Kidney (tissue), 14 donors: ENCODE data around the gene C11orf24. TPM values are rescaled to one million over a fixed set of nuclear protein-coding genes. Genes with fewer than 3 reads are reported as not detected.

Experiments
- DNase-seq, 5 donors: peaks; one replicate each; pipeline ENCODE4 v3.0.0-alpha.2; 2013 to 2020
- FAIRE-seq: peaks from 2 replicates; lab custom pipeline; 2012; peaks lifted over from hg19 to GRCh38; lab: Jason Lieb, UNC
- H3K27ac ChIP-seq, 2 donors: one replicate each; pipeline ENCODE4 v1.7.0; 2013; ENCODE audit warnings: low read depth in 2 of 2, low read length in 2 of 2, inconsistent platforms in 1 of 2
- H3K27me3 ChIP-seq: one replicate; pipeline ENCODE4 v1.7.1; 2013; ENCODE audit warnings: low read length, inconsistent platforms; ENCODE audit not compliant: control insufficient read depth, insufficient read depth
- H3K36me3 ChIP-seq, 3 donors: one replicate each; pipeline versions ENCODE4 v1.7.0 to v1.7.1; 2013; ENCODE audit warnings: low read length in 3 of 3, control low read depth in 1 of 3, inconsistent platforms in 1 of 3; ENCODE audit not compliant: insufficient read depth in 3 of 3, control insufficient read depth in 2 of 3
- H3K4me1 ChIP-seq, 3 donors: one replicate each; pipeline versions ENCODE4 v1.7.0 to v1.7.1; 2013; ENCODE audit warnings: low read length in 3 of 3, inconsistent platforms in 1 of 3, low read depth in 1 of 3; ENCODE audit not compliant: control insufficient read depth in 2 of 3, insufficient read depth in 2 of 3
- H3K4me3 ChIP-seq, 3 donors: one replicate each; pipeline versions ENCODE4 v1.7.0 to v1.8.1; 2013; ENCODE audit warnings: low read length in 3 of 3, control low read depth in 1 of 3, inconsistent platforms in 1 of 3
- H3K9ac ChIP-seq, 3 donors: one replicate each; pipeline versions ENCODE4 v1.7.0 to v1.7.1; 2013; ENCODE audit warnings: low read length in 3 of 3, control low read depth in 1 of 3, inconsistent platforms in 1 of 3
- H3K9me3 ChIP-seq, 3 donors: one replicate each; pipeline versions ENCODE4 v1.7.0 to v1.7.1; 2013; ENCODE audit warnings: low read length in 3 of 3, control low read depth in 1 of 3, inconsistent platforms in 1 of 3; ENCODE audit not compliant: control insufficient read depth in 2 of 3, insufficient read depth in 1 of 3
- CTCF ChIP-seq: IDR thresholded peaks from 3 replicates; pipeline ENCODE4 v1.5.1; 2012; ENCODE audit warnings: mild to moderate bottlenecking, moderate library complexity, borderline replicate concordance; ENCODE audit not compliant: insufficient read depth; ENCODE audit errors: extremely low read depth
- intact Hi-C: fragments of 100-400 bp; cut with DNase I; formaldehyde crosslinking; loops from one replicate; pipeline ENCODE4 v1.11.1; 2022
- polyA plus RNA-seq: library from polyadenylated mRNA; stranded (reverse); fragments of 350-450 nt; fragmentation: Illumina TruSeq; extraction: RNeasy Lipid Tissue Mini Kit (QIAGEN cat#74804); gene quantifications from one replicate; pipeline ENCODE4 v1.2.3, GENCODE V29; 2014; ENCODE audit warnings: low read depth, low replicate concordance; ENCODE audit not compliant: insufficient read depth
- total RNA-seq: library from RNA; stranded (reverse); fragmentation: NEBNext Ultra II Directional; extraction: Animal tissue kit (Norgen Biotek cat#: 25700); gene quantifications from one replicate; pipeline ENCODE4 v1.2.1, GENCODE V29; 2021
- donor health status: control.
- donor health status: control.
- donor health status: control.
- donor health status: control.
- donor health status: control.
- donor health status: DM: yes; HTN: yes; CAD: no.
- donor health status: Normal renal cell carcinoma (clear cell type).

C11orf24 gene
- total and polyA plus RNA-seq, 2 donors from 2014 or later = 18.6 to 31.7 TPM

- H3K4me3 ChIP-seq = no peak overlapping the region
- no peak for DNase-seq
- intact Hi-C loops = loop anchor here (5.0 to 10.0 kb wide), 2 partner anchors 32 to 180 kb away; no protein-coding TSS in a partner anchor
- H3K27ac ChIP-seq = no peak overlapping the region
- H3K9ac ChIP-seq = no peak overlapping the region
- H3K9me3 ChIP-seq = no peaks in the 10 kb centered on the region
- H3K4me1 ChIP-seq = peaks cover 0 to 4% (median 0%) of the 10 kb centered on the region in 3 donors
- no peaks in the 10 kb centered on the region for H3K27me3 ChIP-seq
- H3K36me3 ChIP-seq = peaks cover 2 to 39% (median 15%) of the 10 kb centered on the region in 3 donors
- TF ChIP-seq CTCF = no peak
- FAIRE-seq = no peak
Observed at GRCh38 chr11:68264741-68265540, 6.8 kb downstream of the C11orf24 start.

DNA sequence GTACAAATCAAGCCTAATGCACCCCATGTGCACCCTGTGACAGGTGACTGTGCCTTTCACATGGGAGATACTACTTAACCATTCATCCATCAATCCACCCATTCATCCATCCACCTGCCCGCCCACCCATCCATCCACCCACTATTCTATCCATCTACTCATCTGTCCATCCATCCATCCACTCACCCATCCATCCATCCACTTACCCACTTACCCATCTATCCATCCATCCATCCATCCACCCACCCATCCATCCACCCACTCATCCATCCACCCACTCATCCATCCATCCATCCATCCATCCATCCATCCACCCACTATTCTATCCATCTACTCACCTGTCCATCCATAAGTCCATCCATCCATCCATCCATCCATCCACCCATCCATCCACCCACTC, 7.5 kb downstream of the C11orf24 start:
- DNase-seq (no peak), FAIRE-seq (no peak)
- no peak overlapping the region for H3K9ac ChIP-seq
- no peaks in the 10 kb centered on the region for H3K4me1 ChIP-seq
- no peak overlapping the region for H3K4me3 ChIP-seq
- intact Hi-C loops = loop anchor here (5.0 to 10.0 kb wide), 2 partner anchors 33 to 181 kb away; no protein-coding TSS in a partner anchor
- no peak overlapping the region for H3K27ac ChIP-seq
- no peak for TF ChIP-seq CTCF
- H3K27me3 ChIP-seq = no peaks in the 10 kb centered on the region
- H3K9me3 ChIP-seq = no peaks in the 10 kb centered on the region
- peaks cover 2 to 39% (median 15%) of the 10 kb centered on the region in 3 donors for H3K36me3 ChIP-seq

GRCh38 chr11:68263444-68264035, 8.2 kb downstream of the C11orf24 start:
- H3K9me3 ChIP-seq = no peaks in the 10 kb centered on the region
- no peak overlapping the region for H3K27ac ChIP-seq
- H3K36me3 ChIP-seq = peaks cover 2 to 39% (median 15%) of the 10 kb centered on the region in 3 donors
- no peak for FAIRE-seq
- TF ChIP-seq CTCF = no peak
- no peaks in the 10 kb centered on the region for H3K4me1 ChIP-seq
- H3K27me3 ChIP-seq = no peaks in the 10 kb centered on the region
- no peak overlapping the region for H3K9ac ChIP-seq
- DNase-seq = no peak
- no peak overlapping the region for H3K4me3 ChIP-seq
- intact Hi-C loops = loop anchor here (5.0 to 10.0 kb wide), 2 partner anchors 34 to 181 kb away; no protein-coding TSS in a partner anchor
